ENCODE results near the gene PP2D1. TPM values are rescaled to one million over a fixed set of nuclear protein-coding genes. Genes with fewer than 3 reads are reported as not detected.

PP2D1 gene
- total and polyA plus RNA-seq, 9 of the 15 experiments (the other 6 are each of a cell fraction or from before 2014, with no cell fraction given): 0.07 to 0.10 TPM; not detected in 7

DNA sequence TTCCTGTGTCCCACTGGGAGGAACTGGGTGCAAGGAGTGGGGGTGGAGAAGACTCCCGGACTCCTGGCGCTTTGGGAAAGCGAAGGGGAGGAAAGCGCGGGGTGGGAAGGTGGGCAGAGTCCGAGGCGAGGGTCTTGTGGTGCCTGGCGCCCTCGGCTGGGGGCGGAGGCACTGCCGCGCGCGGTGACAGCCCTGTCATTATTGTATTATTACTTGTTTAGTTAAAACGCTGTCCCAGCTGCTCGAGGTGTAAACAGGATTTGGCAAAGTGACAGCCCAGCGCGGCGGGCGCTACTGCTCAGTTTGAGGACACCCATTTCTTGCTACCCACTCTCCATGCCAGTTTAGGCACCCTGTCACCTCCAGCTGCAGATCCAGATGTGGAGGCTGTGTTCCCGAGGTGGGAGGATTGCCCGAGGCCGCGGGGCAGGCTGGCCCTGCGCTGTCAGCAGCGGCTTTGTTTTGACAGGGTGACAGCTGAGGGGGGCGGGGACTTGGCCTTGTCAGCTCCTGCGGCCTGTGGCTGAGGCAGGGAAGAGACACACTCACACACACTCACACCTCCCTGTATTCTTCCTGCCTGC is 29.2 kb upstream of the PP2D1 start (continued):
- TF ChIP-seq, protein P1, sequence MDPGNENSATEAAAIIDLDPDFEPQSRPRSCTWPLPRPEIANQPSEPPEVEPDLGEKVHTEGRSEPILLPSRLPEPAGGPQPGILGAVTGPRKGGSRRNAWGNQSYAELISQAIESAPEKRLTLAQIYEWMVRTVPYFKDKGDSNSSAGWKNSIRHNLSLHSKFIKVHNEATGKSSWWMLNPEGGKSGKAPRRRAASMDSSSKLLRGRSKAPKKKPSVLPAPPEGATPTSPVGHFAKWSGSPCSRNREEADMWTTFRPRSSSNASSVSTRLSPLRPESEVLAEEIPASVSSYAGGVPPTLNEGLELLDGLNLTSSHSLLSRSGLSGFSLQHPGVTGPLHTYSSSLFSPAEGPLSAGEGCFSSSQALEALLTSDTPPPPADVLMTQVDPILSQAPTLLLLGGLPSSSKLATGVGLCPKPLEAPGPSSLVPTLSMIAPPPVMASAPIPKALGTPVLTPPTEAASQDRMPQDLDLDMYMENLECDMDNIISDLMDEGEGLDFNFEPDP (CRISPR knock-in tag; IDR thresholded peaks at IDR 0.05): no peak
- TF ChIP-seq, protein P2, sequence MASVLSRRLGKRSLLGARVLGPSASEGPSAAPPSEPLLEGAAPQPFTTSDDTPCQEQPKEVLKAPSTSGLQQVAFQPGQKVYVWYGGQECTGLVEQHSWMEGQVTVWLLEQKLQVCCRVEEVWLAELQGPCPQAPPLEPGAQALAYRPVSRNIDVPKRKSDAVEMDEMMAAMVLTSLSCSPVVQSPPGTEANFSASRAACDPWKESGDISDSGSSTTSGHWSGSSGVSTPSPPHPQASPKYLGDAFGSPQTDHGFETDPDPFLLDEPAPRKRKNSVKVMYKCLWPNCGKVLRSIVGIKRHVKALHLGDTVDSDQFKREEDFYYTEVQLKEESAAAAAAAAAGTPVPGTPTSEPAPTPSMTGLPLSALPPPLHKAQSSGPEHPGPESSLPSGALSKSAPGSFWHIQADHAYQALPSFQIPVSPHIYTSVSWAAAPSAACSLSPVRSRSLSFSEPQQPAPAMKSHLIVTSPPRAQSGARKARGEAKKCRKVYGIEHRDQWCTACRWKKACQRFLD (CRISPR knock-in tag; IDR thresholded peaks at IDR 0.05): 0 out of 2 replicates have a peak, but pooled peaks have one; percentile 30
- TF ChIP-seq HDAC8 (tag; IDR thresholded peaks at IDR 0.05): 0 out of 2 replicates have a peak, but pooled peaks have one; percentile 10
- peak; percentile 91 for TF ChIP-seq TAF9B (IDR thresholded peaks at IDR 0.05; ENCODE audit: partially characterized antibody)
- TF ChIP-seq LEF1 (IDR thresholded peaks at IDR 0.05): peak; percentile 43; the same call in 1 of the 2 replicates
- TF ChIP-seq CBFB (CRISPR knock-in tag; IDR thresholded peaks at IDR 0.05): peak; percentile 73
- no peak for TF ChIP-seq MEF2D (tag; conservative IDR thresholded peaks at IDR 0.05; ENCODE audit: low read depth)
- no peak for TF ChIP-seq ZNF239 (CRISPR knock-in tag; IDR thresholded peaks at IDR 0.05)
- TF ChIP-seq ELF1 (tag; IDR thresholded peaks at IDR 0.05): peak; percentile 10; the same call in 1 of the 2 replicates
- no peak for TF ChIP-seq MCM2 (IDR thresholded peaks at IDR 0.05; ENCODE audit: low read depth)
- no peak for TF ChIP-seq ZNF589 (CRISPR knock-in tag; IDR thresholded peaks at IDR 0.05; ENCODE audit: low read depth)
- TF ChIP-seq NELFE (IDR thresholded peaks at IDR 0.05; ENCODE audit: insufficient read depth, insufficient read length): no peak
- TF ChIP-seq, protein P3, sequence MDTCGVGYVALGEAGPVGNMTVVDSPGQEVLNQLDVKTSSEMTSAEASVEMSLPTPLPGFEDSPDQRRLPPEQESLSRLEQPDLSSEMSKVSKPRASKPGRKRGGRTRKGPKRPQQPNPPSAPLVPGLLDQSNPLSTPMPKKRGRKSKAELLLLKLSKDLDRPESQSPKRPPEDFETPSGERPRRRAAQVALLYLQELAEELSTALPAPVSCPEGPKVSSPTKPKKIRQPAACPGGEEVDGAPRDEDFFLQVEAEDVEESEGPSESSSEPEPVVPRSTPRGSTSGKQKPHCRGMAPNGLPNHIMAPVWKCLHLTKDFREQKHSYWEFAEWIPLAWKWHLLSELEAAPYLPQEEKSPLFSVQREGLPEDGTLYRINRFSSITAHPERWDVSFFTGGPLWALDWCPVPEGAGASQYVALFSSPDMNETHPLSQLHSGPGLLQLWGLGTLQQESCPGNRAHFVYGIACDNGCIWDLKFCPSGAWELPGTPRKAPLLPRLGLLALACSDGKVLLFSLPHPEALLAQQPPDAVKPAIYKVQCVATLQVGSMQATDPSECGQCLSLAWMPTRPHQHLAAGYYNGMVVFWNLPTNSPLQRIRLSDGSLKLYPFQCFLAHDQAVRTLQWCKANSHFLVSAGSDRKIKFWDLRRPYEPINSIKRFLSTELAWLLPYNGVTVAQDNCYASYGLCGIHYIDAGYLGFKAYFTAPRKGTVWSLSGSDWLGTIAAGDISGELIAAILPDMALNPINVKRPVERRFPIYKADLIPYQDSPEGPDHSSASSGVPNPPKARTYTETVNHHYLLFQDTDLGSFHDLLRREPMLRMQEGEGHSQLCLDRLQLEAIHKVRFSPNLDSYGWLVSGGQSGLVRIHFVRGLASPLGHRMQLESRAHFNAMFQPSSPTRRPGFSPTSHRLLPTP (IDR thresholded peaks at IDR 0.05; ENCODE audit: borderline replicate concordance, extremely low read depth, insufficient read length): no peak
- TF ChIP-seq, protein P4, sequence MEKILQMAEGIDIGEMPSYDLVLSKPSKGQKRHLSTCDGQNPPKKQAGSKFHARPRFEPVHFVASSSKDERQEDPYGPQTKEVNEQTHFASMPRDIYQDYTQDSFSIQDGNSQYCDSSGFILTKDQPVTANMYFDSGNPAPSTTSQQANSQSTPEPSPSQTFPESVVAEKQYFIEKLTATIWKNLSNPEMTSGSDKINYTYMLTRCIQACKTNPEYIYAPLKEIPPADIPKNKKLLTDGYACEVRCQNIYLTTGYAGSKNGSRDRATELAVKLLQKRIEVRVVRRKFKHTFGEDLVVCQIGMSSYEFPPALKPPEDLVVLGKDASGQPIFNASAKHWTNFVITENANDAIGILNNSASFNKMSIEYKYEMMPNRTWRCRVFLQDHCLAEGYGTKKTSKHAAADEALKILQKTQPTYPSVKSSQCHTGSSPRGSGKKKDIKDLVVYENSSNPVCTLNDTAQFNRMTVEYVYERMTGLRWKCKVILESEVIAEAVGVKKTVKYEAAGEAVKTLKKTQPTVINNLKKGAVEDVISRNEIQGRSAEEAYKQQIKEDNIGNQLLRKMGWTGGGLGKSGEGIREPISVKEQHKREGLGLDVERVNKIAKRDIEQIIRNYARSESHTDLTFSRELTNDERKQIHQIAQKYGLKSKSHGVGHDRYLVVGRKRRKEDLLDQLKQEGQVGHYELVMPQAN (IDR thresholded peaks at IDR 0.05; ENCODE audit: borderline replicate concordance): peak; percentile 99
- TF ChIP-seq KLF1 (tag; IDR thresholded peaks at IDR 0.05): no peak
- TF ChIP-seq NR4A1 (CRISPR knock-in tag; IDR thresholded peaks at IDR 0.05): no peak; the same call in 1 of the 2 replicates
- TF ChIP-seq NR4A1 (tag; IDR thresholded peaks at IDR 0.05): no peak; the same call in 1 of the 2 replicates
- TF ChIP-seq, protein P5, sequence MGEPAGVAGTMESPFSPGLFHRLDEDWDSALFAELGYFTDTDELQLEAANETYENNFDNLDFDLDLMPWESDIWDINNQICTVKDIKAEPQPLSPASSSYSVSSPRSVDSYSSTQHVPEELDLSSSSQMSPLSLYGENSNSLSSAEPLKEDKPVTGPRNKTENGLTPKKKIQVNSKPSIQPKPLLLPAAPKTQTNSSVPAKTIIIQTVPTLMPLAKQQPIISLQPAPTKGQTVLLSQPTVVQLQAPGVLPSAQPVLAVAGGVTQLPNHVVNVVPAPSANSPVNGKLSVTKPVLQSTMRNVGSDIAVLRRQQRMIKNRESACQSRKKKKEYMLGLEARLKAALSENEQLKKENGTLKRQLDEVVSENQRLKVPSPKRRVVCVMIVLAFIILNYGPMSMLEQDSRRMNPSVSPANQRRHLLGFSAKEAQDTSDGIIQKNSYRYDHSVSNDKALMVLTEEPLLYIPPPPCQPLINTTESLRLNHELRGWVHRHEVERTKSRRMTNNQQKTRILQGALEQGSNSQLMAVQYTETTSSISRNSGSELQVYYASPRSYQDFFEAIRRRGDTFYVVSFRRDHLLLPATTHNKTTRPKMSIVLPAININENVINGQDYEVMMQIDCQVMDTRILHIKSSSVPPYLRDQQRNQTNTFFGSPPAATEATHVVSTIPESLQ (CRISPR knock-in tag; IDR thresholded peaks at IDR 0.05): peak; percentile 72; the same call in 1 of the 2 replicates

Data from K562 (cell line).